GM12872 (cell line): ENCODE data around the gene SNTG2.

Experiments
- TF ChIP-seq, protein P1 (sequence below): IDR thresholded peaks from 3 replicates; pipeline ENCODE4 v1.5.1; 2011; ENCODE audit warnings: low read depth, mild to moderate bottlenecking, low read length, moderate library complexity; ENCODE audit not compliant: insufficient read depth

The SNTG2 gene

DNA sequence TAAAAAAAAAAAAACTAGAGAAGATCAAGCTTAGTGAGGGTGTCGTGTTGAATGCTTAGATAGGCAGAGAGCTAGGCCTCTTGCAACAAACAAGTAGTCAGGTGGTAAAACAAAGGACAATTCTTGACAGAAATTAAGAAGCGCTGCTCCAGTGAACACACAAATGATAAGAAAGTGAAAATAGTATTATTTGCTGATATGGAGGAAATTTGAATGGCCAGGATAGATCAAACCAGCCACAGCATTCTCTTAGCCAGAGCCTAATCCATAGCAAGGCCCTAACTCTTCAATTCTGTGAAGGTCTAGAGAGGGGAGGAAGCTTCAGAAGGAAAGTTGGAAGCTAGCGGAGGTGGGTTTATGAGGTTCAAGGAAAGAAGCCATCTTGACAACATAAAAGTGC lies 121.0 kb downstream of the SNTG2 start:
- TF ChIP-seq, protein P1, sequence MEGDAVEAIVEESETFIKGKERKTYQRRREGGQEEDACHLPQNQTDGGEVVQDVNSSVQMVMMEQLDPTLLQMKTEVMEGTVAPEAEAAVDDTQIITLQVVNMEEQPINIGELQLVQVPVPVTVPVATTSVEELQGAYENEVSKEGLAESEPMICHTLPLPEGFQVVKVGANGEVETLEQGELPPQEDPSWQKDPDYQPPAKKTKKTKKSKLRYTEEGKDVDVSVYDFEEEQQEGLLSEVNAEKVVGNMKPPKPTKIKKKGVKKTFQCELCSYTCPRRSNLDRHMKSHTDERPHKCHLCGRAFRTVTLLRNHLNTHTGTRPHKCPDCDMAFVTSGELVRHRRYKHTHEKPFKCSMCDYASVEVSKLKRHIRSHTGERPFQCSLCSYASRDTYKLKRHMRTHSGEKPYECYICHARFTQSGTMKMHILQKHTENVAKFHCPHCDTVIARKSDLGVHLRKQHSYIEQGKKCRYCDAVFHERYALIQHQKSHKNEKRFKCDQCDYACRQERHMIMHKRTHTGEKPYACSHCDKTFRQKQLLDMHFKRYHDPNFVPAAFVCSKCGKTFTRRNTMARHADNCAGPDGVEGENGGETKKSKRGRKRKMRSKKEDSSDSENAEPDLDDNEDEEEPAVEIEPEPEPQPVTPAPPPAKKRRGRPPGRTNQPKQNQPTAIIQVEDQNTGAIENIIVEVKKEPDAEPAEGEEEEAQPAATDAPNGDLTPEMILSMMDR, result no peak

DNA sequence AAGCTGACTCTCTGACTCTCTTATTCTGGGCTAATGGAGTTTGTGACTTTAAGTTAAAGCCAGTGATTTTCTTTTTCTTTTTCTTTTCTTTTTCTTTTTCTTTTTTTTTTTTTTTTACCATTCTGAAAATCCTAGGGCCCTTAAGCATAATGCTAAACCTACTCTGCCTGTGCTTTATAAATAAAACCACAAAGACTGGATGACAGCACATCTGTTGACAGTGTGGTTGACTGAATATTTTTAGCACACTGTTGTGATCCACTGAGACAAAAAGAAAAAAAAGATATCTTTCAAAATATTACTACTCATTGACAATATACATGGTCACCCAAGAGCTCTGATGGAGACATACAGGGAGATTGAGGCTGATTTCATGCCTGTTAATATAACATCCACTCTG lies 121.6 kb downstream of the SNTG2 start:
- TF ChIP-seq, protein P1, result no peak

DNA sequence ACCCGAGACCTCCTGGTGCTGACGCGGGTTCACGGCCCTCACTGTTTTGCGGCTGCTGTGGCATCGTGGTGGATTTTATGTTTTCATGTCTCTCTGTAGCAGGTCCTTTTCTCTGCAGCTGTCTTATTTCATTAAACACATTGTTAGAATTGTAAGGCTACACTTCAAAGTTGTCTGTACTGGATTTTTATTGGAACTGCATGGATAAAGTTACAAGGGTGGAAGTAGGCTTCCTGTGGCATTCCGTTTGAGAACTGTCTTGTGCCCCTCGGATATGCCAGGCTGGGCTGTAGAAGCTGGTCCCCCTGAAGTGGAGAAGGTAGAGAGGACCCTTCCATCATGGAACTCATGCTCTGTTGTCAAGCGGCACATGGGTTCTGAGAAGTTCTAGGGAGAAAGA lies 127.3 kb downstream of the SNTG2 start:
- TF ChIP-seq, protein P1, result no peak

DNA sequence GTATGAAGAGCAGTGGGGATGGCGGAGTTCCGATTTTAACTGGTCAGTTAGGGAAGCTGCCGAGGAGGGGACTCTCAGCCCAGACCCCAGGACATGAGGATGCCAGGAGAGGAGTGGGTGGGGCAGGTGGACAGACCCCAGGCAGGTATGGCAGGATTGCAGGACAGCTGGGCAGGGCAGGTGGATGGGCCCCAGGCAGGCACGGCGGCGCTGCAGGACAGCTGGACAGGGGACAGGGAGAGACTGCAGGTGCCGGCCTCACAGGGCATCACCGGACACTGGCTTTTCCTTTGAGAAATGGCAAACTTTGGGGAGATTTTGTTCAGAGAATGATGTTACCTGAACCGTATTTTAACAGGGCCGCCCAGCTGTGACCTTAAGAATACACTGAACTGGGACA lies 127.7 kb downstream of the SNTG2 start:
- TF ChIP-seq, protein P1, result no peak

DNA sequence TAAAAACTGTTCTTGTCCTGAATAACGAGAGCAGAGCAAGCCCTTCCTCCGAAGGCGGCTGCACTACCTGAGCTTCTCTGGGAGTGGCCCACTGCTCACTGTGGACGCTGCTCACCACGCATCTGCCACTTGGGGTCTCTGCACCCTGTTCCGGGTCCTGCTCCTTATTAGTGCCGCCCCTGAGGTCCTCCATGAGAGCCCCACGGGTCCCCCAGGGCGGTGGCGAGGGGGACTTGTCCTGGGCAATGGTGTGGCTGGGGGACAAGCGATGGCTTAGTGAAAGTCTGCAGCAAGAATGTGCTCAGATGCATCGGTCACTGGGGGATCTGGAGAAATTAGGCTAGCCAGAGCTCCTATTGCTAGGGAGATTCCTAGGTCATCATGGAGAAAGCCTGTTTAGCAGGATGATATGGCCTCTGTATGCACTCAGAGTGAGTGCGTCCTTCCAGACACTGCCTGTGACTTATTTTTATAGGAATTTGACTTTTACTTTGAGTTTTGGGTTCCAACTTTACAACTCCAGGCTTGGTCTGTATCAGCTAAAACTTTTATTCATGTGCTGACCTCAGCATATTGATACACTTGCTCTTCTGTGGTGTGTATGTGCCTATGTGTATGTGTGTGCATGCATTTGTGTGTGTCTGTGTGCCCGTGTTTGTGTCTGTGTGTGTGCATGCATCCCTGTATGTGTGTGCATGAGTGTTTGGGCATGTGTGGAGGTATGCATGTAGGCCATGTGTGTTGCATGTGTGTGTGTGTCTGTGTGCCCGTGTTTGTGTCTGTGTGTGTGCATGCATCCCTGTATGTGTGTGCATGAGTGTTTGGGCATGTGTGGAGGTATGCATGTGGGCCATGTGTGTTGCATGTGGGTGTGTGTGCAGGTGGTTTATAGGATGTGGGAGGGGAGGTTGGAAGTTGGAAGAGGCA lies 129.5 kb downstream of the SNTG2 start:
- TF ChIP-seq, protein P1, result no peak

DNA sequence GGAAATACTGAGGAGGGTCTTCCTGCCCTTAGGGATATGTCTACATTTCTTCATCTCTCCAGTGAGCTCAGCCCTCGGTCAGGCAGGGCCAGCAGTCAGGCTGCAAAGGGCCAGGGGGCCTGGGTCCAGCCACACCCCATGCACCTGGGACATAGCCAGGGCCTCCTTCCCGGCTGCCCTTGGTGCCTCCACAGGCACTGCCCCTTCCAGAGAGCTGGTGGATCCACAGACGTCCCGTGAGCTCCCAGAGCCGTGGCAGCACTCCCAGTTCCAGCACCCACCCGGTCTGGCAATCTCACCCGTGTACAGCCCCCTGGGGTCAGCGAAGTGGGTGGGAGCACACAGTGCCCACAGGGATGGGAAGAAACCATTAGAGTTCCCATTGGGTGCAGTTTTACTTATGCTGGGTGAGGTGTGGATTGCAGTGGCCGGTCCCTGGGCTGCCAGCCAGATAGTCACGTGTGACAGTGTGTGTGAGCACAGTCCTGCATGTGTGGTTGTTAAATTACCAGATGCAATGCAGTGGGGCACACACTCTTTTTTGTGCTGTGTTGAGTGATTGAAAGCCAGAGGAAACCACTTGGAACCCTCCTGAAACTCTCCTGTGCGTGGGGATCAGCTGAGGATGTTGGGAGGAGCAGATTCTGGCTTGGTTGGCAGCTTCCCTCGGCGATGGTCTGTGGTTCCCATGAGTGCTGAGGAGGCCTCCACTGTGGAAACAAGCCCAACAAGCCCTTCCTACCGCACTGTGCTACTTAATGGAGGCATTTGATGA lies 131.0 kb downstream of the SNTG2 start:
- TF ChIP-seq, protein P1, result no peak

DNA sequence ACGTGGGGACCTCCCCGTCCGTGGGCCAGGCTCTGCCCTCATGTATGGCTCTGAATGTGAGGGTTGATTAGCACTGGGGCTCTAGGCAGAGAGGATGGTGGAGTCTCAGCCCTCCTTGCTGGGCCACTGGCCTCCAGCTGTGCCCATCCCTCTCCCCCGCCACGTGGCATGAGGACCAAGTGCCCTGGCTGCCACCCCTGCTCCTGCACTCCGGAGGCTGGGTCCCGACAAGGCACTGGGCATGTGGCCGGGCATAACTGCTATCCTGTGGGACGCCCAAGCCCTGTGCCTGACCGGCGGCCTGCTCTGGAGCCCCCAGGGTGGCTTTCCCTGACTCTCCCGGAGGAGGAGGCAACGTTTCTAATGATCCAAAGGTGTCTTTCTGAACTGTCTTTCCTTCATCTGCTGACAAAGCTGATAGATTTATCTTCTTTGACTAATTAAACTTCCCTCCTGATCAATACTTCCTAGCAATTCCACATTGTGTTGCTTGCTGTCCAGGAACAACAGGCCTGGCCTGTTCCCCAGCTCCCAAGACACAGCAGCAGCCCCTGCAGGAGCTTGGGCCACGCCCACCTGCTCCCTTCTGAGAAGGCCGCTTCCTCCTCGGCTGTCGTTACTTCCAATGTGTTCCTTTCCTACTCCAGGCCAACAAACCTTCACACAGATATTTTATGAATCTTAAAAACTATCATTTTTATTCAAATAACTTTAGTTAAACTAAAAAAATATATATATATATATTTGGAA lies 132.0 kb downstream of the SNTG2 start:
- TF ChIP-seq, protein P1, result no peak
